PC-9 (cell line): Measurements from ENCODE around the gene SLC44A1. TPM values are rescaled to one million over a fixed set of nuclear protein-coding genes. Genes with fewer than 3 reads are reported as not detected.

Experiments used
- BruUV-seq: library from RNA; stranded (reverse); fragments of 400-500 nt; replicated peaks from 2 replicates; lab custom pipeline; 2021; lab: Mats Ljungman, UMichigan
- CTCF ChIA-PET: fragments of 300-600 bp; sonication (Branson Sonifier 250); formaldehyde crosslinking; loops from one replicate; lab custom pipeline; 2022; ENCODE audit warnings: antibody characterized with exemption; lab: Charles Lee
- POLR2A ChIA-PET: fragments of 300-600 bp; sonication (Branson Sonifier 250); formaldehyde crosslinking; loops from one replicate; lab custom pipeline; 2022; ENCODE audit warnings: antibody characterized with exemption; ENCODE audit not compliant: unreplicated experiment; lab: Charles Lee
- DNase-seq, 2 experiments: peaks; one replicate each; pipeline versions ENCODE4 v3.0.0 to v3.0.0-alpha.2; 2015 to 2022; ENCODE audit warnings: mixed read lengths in 1 of 2
- H2AFZ ChIP-seq: fragments of 200-600 bp; sonication (generic); 2 replicates; pipeline ENCODE4 v1.8.1; 2017; ENCODE audit warnings: antibody characterized with exemption
- H3F3A ChIP-seq: fragments of 200-600 bp; sonication (generic); 2 replicates; pipeline ENCODE4 v1.8.1; 2017; ENCODE audit warnings: antibody characterized with exemption, mild to moderate bottlenecking, low read depth; ENCODE audit not compliant: insufficient read depth
- H3K27ac ChIP-seq: fragments of 200-600 bp; sonication (generic); 2 replicates; pipeline ENCODE4 v1.6.1; 2016; ENCODE audit warnings: mixed run types
- H3K27me3 ChIP-seq: fragments of 200-600 bp; sonication (generic); 2 replicates; pipeline ENCODE4 v1.6.1; 2016; ENCODE audit warnings: low read depth, mixed run types; ENCODE audit not compliant: insufficient read depth
- H3K36me3 ChIP-seq: fragments of 200-600 bp; sonication (generic); 2 replicates; pipeline ENCODE4 v1.6.1; 2016; ENCODE audit warnings: low read depth, mixed run types
- H3K4me1 ChIP-seq: fragments of 200-600 bp; sonication (generic); replicated peaks from 2 replicates; pipeline ENCODE4 v1.6.1; 2016; ENCODE audit warnings: mixed run types; ENCODE audit not compliant: insufficient read depth
- H3K4me2 ChIP-seq: fragments of 200-600 bp; sonication (generic); 2 replicates; pipeline ENCODE4 v1.6.1; 2017; ENCODE audit warnings: mixed run types
- H3K4me3 ChIP-seq: fragments of 200-600 bp; sonication (generic); 2 replicates; pipeline ENCODE4 v1.6.1; 2016; ENCODE audit warnings: mixed run types
- H3K79me2 ChIP-seq: fragments of 200-600 bp; sonication (generic); 2 replicates; pipeline ENCODE4 v1.6.1; 2017; ENCODE audit warnings: low read depth, mixed run types
- H3K9me2 ChIP-seq: fragments of 200-600 bp; sonication (generic); 2 replicates; pipeline ENCODE4 v1.8.1; 2017; ENCODE audit warnings: mild to moderate bottlenecking; ENCODE audit not compliant: insufficient read depth
- H3K9me3 ChIP-seq: fragments of 200-600 bp; sonication (generic); 2 replicates; pipeline ENCODE4 v1.8.1; 2016; ENCODE audit warnings: low read depth; ENCODE audit not compliant: insufficient read depth
- H4K20me1 ChIP-seq: fragments of 200-600 bp; sonication (generic); 2 replicates; pipeline ENCODE4 v1.8.1; 2017; ENCODE audit not compliant: insufficient read depth
- CTCF ChIP-seq: fragments of 200-600 bp; sonication (generic); conservative IDR thresholded peaks from 2 replicates; pipeline ENCODE4 v1.6.1; 2017; ENCODE audit warnings: mixed run types, antibody characterized with exemption, mild to moderate bottlenecking, moderate library complexity
- EZH2 ChIP-seq: fragments of 200-600 bp; sonication (generic); IDR thresholded peaks from 2 replicates; pipeline ENCODE4 v1.8.0; 2017; ENCODE audit warnings: antibody characterized with exemption, low read depth
- intact Hi-C: fragments of 100-400 bp; cut with micrococcal nuclease; formaldehyde crosslinking; loops from one replicate; pipeline ENCODE4 v1.10.0; 2022; ENCODE audit not compliant: unreplicated experiment
- total RNA-seq: library from RNA; stranded (reverse); gene quantifications from 2 replicates; pipeline ENCODE4 v1.2.3, GENCODE V29; 2021

The SLC44A1 gene
- total RNA-seq, 1 experiment from 2014 or later = 95.2 TPM

- Histone ChIP-seq H3K27me3 (no peaks in the 10 kb centered on the region), H2AFZ (no peak overlapping the region), H3K9me3 (no peaks in the 10 kb centered on the region), H3K9me2 (no peaks in the 10 kb centered on the region), H3F3A (no peaks in the 10 kb centered on the region), H3K27ac (no peak overlapping the region), H3K4me1 (no peaks in the 10 kb centered on the region), H4K20me1 (no peaks in the 10 kb centered on the region), H3K79me2 (no peaks in the 10 kb centered on the region), H3K4me3 (no peak overlapping the region), H3K4me2 (no peak overlapping the region), H3K36me3 (0 out of 2 replicates have a peak, but pooled peaks cover 4% of the 10 kb centered on the region)
- no peak for TF ChIP-seq CTCF
- TF ChIP-seq EZH2 = no peak
- intact Hi-C loops = no loop called here
- ChIA-PET POLR2A (no interaction called here), CTCF (no interaction called here)
- no peak for DNase-seq
- BruUV-seq = no TSS peak
Observed at GRCh38 chr9:105468875-105469274, 224.4 kb downstream of the SLC44A1 start.

- no peak for DNase-seq
- no peaks in the 10 kb centered on the region for H3F3A ChIP-seq
- H3K9me3 ChIP-seq = no peaks in the 10 kb centered on the region
- no TSS peak for BruUV-seq
- no peaks in the 10 kb centered on the region for H3K27me3 ChIP-seq
- no peak overlapping the region for H3K4me3 ChIP-seq
- H3K4me2 ChIP-seq = no peak overlapping the region
- H3K27ac ChIP-seq = no peak overlapping the region
- H3K4me1 ChIP-seq = no peaks in the 10 kb centered on the region
- no peak overlapping the region for H2AFZ ChIP-seq
- no peaks in the 10 kb centered on the region for H3K9me2 ChIP-seq
- TF ChIP-seq EZH2 (no peak), CTCF (no peak)
- no peaks in the 10 kb centered on the region for H4K20me1 ChIP-seq
- POLR2A ChIA-PET = no interaction called here
- intact Hi-C loops = no loop called here
- CTCF ChIA-PET = no interaction called here
- H3K79me2 ChIP-seq = no peaks in the 10 kb centered on the region
- H3K36me3 ChIP-seq = 0 out of 2 replicates have a peak, but pooled peaks cover 4% of the 10 kb centered on the region
Observed at GRCh38 chr9:105473221-105473620, 228.8 kb downstream of the SLC44A1 start.

- no peaks in the 10 kb centered on the region for H4K20me1 ChIP-seq
- no peaks in the 10 kb centered on the region for H3K27me3 ChIP-seq
- H3F3A ChIP-seq = no peaks in the 10 kb centered on the region
- H3K79me2 ChIP-seq = no peaks in the 10 kb centered on the region
- intact Hi-C loops = no loop called here
- no peak overlapping the region for H2AFZ ChIP-seq
- DNase-seq = no peak
- BruUV-seq = no TSS peak
- no peak overlapping the region for H3K27ac ChIP-seq
- H3K36me3 ChIP-seq = no peaks in the 10 kb centered on the region
- H3K4me3 ChIP-seq = no peak overlapping the region
- ChIA-PET POLR2A (no interaction called here), CTCF (interaction anchor here (0.6 kb wide), 1 partner anchor 612 kb away, joined by 14 read pairs; no protein-coding TSS in a partner anchor)
- no peaks in the 10 kb centered on the region for H3K9me2 ChIP-seq
- H3K4me2 ChIP-seq = no peak overlapping the region
- no peaks in the 10 kb centered on the region for H3K9me3 ChIP-seq
- no peaks in the 10 kb centered on the region for H3K4me1 ChIP-seq
- no peak for TF ChIP-seq EZH2
- TF ChIP-seq CTCF = no peak; the same call in 1 of the 2 replicates
Observed at GRCh38 chr9:105475302-105475701, 230.9 kb downstream of the SLC44A1 start.
